Effector memory CD8-positive, alpha-beta T cell (primary cell): ENCODE data around the gene EIF4A3.

ENCODE experiments used
- ATAC-seq: fragments of 150-1000 bp; cut with Tn5 transposase; replicated peaks from 2 replicates; pipeline ENCODE4 v1.10.0; 2021; ENCODE audit warnings: mild to moderate bottlenecking, moderate library complexity
- DNase-seq, 3 experiments: peaks; one replicate each; pipeline ENCODE4 v3.0.0; 2021
- H3K27ac Mint-ChIP-seq, 2 donors: one replicate each; pipeline ENCODE4 v1.8.0; 2022; ENCODE audit warnings: mild to moderate bottlenecking in 2 of 2, mixed read lengths in 2 of 2, moderate library complexity in 2 of 2
- H3K27me3 Mint-ChIP-seq, 2 donors: one replicate each; pipeline ENCODE4 v1.8.0; 2022; ENCODE audit warnings: mixed read lengths in 2 of 2
- H3K36me3 Mint-ChIP-seq: one replicate; pipeline ENCODE4 v1.8.0; 2022; ENCODE audit warnings: mild to moderate bottlenecking, moderate library complexity, mixed read lengths; ENCODE audit not compliant: insufficient read depth
- H3K4me1 Mint-ChIP-seq, 2 donors: one replicate each; pipeline ENCODE4 v1.8.0; 2022; ENCODE audit warnings: low read depth in 2 of 2, mixed read lengths in 2 of 2
- H3K4me3 Mint-ChIP-seq, 2 donors: one replicate each; pipeline ENCODE4 v1.8.0; 2022; ENCODE audit warnings: mild to moderate bottlenecking in 2 of 2, mixed read lengths in 2 of 2, moderate library complexity in 2 of 2
- H3K9me3 Mint-ChIP-seq, 2 donors: one replicate each; pipeline ENCODE4 v1.8.0; 2022; ENCODE audit warnings: mixed read lengths in 2 of 2

The EIF4A3 gene

DNA sequence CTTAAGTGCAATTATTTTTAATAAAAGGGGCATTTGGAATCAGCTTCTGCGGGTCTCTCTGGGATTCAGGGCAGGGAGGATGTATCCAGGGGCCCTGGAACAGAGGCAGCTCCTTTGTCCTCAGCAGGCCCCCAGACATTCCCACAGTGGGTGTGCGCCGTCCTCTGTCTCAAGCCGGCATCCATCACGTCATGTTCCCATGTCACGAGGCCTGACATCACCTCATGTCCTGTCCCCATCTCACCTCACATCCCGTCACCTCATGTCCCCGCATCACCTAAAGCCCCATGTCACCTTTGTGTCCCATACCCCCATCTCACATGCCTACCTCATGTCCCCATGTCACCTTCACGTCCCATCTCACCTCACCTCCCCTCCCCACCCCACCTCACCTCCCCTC lies 27.1 kb downstream of the EIF4A3 start:
- ATAC-seq: no peak
- DNase-seq: no peak
- no peaks in the 10 kb centered on the region for H3K36me3 Mint-ChIP-seq

DNA sequence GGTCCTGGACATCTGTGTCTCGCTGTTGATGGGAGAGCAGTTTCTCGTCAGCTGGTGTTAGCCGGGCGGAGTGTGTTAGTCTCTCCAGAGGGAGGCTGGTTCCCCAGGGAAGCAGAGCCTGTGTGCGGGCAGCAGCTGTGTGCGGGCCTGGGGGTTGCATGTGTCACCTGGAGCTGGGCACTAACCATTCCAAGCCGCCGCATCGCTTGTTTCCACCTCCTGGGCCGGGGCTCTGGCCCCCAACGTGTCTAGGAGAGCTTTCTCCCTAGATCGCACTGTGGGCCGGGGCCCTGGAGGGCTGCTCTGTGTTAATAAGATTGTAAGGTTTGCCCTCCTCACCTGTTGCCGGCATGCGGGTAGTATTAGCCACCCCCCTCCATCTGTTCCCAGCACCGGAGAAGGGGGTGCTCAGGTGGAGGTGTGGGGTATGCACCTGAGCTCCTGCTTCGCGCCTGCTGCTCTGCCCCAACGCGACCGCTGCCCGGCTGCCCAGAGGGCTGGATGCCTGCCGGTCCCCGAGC lies 27.6 kb downstream of the EIF4A3 start:
- no peak overlapping the region for H3K27ac Mint-ChIP-seq
- H3K27me3 Mint-ChIP-seq: peaks cover 4 to 6% of the 10 kb centered on the region in 2 donors
- ATAC-seq: no peak
- no peaks in the 10 kb centered on the region for H3K9me3 Mint-ChIP-seq
- no peak overlapping the region for H3K4me3 Mint-ChIP-seq
- peaks cover 0 to 5% of the 10 kb centered on the region in 2 donors for H3K4me1 Mint-ChIP-seq
- no peak for DNase-seq
- H3K36me3 Mint-ChIP-seq: no peaks in the 10 kb centered on the region

More for the DNA sequence above, 27.1 kb downstream of the EIF4A3 start:
- Mint-ChIP-seq H3K4me1 (peaks cover 0 to 4% of the 10 kb centered on the region in 2 donors), H3K9me3 (no peaks in the 10 kb centered on the region), H3K4me3 (no peak overlapping the region), H3K27me3 (peaks cover 9 to 11% of the 10 kb centered on the region in 2 donors), H3K27ac (no peak overlapping the region)

DNA sequence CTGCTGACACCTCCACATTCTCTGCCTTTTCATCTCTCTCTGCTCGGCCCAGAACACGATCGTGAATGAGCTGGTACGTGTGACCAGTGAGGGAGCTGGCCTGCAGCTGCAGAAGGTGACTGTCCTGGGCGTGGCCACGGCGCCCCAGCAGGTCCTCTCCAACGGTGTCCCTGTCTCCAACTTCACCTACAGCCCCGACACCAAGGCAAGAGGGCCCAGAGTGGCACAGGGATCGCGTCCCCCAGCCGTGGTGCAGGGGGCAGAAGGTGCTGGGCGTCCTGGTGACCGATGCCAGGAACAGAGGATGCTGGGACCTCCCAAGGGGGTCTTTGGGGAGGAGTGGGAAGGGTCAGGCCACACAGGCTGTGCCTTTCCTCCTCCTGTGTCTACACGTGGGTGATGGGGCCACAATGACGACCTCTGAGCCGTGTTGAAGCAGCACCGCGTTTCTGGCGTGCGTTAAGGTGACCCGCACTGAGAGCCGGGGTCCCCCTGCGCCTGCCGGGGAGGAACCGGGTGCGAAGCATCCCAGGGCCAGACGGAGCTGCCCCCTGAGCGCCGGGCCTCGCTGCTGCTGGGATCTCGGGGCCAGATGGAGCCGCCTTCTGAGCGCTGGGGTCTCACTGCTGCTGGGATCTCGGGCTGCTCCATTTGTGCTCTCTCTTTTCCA lies 28.2 kb downstream of the EIF4A3 start:
- no peak overlapping the region for H3K27ac Mint-ChIP-seq
- DNase-seq (no peak), ATAC-seq (no peak)
- no peaks in the 10 kb centered on the region for H3K9me3 Mint-ChIP-seq
- H3K4me1 Mint-ChIP-seq: peaks cover 0 to 5% of the 10 kb centered on the region in 2 donors
- H3K27me3 Mint-ChIP-seq: no peaks in the 10 kb centered on the region
- H3K4me3 Mint-ChIP-seq: no peak overlapping the region
- H3K36me3 Mint-ChIP-seq: no peaks in the 10 kb centered on the region

DNA sequence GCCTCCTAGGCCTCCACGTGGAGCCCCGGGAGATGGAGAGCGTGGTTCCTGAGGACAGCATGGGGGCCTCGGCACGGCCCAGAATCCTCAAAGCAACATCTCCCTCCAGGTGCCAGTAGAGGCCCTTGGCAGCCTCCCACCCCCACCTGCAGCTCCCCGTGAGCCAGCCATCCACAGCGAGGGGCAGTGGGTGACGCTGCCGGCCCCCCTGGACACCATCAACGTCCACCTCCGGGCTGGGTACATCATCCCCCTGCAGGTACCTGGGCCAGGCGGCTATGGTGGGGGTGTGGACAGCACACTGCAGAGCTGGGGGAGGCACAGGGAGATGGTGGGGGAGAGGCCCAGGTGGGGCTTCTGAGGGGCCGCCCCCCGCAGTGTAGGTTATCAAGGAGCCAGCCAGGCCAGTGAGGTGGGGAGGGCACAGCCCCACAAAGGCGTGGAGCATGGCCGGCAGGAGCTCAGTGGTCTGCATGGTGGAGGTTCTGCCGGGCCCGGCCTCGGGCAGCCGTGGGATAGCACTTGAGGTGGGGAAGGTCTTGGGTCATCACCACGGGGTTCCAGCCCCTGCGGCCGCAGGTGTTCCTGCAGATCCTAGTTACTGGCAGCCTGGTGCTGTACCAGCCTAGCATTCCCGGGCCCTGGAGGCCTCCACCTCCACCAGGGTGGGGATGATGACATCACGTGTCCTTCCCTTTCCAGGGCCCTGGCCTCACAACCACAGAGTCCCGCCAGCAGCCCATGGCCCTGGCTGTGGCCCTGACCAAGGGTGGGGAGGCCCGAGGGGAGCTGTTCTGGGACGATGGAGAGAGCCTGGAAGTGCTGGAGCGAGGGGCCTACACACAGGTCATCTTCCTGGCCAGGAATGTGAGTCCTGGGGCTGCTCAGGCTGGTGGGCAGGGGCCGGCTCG lies 29.2 kb downstream of the EIF4A3 start:
- DNase-seq (no peak), ATAC-seq (no peak)
- Mint-ChIP-seq H3K4me3 (no peak overlapping the region), H3K36me3 (no peaks in the 10 kb centered on the region), H3K9me3 (no peaks in the 10 kb centered on the region), H3K4me1 (peaks cover 0 to 5% of the 10 kb centered on the region in 2 donors), H3K27ac (no peak overlapping the region), H3K27me3 (no peaks in the 10 kb centered on the region)

DNA sequence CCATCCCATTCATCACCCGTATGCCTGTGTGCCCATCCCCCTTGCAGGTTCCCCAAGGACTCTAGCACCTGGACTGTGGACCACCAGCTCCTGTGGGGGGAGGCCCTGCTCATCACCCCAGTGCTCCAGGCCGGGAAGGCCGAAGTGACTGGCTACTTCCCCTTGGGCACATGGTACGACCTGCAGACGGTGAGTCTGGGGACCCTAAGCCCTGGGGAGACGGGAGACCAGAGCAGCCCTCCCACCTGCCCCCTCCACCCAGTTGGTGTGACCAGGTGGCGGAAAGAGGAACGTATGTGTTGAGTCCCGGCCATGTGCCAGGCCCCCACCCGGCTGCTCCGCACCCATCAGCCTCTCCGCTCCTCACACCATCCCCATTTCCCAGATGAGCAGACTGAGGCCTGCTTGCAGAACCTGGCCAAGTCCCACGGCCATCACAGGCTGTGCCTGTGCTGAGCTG lies 30.0 kb downstream of the EIF4A3 start:
- Mint-ChIP-seq H3K27ac (no peak overlapping the region), H3K27me3 (no peaks in the 10 kb centered on the region), H3K4me3 (no peak overlapping the region), H3K36me3 (no peaks in the 10 kb centered on the region), H3K9me3 (no peaks in the 10 kb centered on the region), H3K4me1 (peaks cover 0 to 5% of the 10 kb centered on the region in 2 donors)
- DNase-seq: no peak
- no peak for ATAC-seq

DNA sequence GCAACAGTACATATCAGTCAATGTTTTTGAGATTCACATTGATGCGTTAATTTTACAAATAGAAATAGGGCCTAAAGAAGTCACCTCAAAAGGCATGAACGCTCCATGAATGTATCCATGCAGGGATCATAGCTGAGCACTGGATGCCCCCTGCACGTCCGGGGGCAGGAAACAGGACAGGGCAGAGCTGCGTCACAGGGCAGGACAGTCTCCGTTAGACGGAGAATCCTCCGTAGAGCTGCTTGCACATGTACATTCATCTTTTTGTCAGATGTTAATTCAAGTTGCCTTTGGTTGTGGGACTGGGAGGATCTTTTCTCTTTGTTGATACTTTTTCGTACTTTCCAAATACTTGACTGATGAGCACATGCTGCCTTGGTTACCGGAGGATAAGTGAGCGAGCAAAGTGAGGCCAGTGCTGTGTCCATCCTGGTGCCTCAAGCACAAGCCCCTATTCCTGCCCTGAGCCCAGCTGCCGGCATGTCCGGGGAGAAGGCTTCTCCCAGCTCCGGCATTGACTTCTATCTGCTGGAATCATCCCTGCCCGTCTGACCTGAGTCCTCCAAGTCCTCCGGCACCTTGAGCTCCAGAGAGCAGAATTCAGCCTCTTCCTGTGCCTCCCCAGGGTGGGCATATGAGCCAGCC lies 30.5 kb downstream of the EIF4A3 start:
- Mint-ChIP-seq H3K4me3 (no peak overlapping the region), H3K27ac (no peak overlapping the region), H3K9me3 (no peaks in the 10 kb centered on the region), H3K36me3 (no peaks in the 10 kb centered on the region), H3K27me3 (no peaks in the 10 kb centered on the region), H3K4me1 (peaks cover 0 to 5% of the 10 kb centered on the region in 2 donors)
- DNase-seq (no peak), ATAC-seq (no peak)

DNA sequence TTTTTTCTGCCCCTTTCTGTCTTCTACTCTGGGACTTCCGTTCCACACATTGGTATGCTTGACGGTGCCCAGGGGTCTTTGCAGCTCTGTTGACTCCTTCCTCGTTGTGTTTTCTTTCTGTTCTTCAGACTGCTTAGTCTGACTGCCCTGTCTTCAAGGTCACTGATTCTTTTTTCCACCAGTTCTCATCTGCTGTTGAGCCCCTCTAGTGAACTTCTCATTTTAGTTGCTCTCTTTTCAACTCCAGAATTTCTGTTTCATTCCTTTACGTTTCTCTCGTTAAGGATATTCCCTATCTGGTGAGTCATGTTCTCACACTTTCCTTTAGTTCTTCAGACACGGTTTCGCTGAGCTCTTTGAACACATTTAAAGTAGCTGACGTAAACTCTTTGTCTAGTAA lies 31.8 kb downstream of the EIF4A3 start:
- no peaks in the 10 kb centered on the region for H3K27me3 Mint-ChIP-seq
- no peaks in the 10 kb centered on the region for H3K9me3 Mint-ChIP-seq
- DNase-seq: no peak
- ATAC-seq: no peak
- H3K4me1 Mint-ChIP-seq: peaks cover 0 to 5% of the 10 kb centered on the region in 2 donors
- no peak overlapping the region for H3K27ac Mint-ChIP-seq
- no peaks in the 10 kb centered on the region for H3K36me3 Mint-ChIP-seq
- no peak overlapping the region for H3K4me3 Mint-ChIP-seq

DNA sequence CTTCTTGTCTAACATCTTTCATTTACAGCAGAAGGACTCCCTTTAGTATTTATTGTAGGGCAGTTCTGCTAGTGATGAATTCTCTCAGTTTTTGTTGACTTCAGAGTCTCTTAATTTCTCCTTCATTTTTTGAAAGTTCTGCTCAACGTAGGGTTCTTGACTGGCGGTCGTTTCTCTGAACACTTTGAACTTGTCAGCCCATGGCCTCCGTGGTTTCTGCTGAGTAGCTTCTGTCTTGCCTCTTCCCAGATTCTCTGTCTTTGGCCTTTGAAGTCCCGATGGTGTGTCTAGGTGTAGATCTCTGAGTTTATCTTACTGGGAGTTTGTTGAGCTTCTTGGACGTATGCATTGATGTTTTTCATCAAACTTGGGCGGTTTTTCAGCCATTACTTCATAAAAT lies 32.2 kb downstream of the EIF4A3 start:
- no peaks in the 10 kb centered on the region for H3K9me3 Mint-ChIP-seq
- no peak for ATAC-seq
- H3K36me3 Mint-ChIP-seq: no peaks in the 10 kb centered on the region
- H3K27ac Mint-ChIP-seq: peak overlapping the region in 1 of 2 donors; percentile 21
- H3K27me3 Mint-ChIP-seq: no peaks in the 10 kb centered on the region
- H3K4me1 Mint-ChIP-seq: peaks cover 0 to 5% of the 10 kb centered on the region in 2 donors
- H3K4me3 Mint-ChIP-seq: no peak overlapping the region
- no peak for DNase-seq

DNA sequence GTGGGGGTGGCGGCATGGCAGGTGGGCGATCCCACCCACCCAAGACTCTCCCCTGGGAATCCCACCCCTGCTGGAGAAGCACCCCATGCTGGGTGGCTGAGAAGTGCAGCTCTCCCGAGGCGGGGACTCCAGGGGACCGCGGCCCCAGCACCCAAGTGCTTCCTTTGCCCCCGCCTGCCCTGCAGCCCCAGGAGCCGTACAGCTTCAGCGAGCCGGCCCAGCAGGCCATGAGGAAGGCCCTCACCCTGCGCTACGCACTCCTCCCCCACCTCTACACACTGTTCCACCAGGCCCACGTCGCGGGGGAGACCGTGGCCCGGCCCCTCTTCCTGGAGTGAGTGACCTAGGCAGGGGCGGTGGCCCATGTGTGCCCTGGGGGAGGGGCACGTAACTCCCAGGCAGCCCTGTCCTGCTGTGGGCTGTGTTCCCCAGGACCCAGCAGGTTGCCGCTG lies 33.9 kb downstream of the EIF4A3 start:
- H3K27ac Mint-ChIP-seq: no peak overlapping the region

DNA sequence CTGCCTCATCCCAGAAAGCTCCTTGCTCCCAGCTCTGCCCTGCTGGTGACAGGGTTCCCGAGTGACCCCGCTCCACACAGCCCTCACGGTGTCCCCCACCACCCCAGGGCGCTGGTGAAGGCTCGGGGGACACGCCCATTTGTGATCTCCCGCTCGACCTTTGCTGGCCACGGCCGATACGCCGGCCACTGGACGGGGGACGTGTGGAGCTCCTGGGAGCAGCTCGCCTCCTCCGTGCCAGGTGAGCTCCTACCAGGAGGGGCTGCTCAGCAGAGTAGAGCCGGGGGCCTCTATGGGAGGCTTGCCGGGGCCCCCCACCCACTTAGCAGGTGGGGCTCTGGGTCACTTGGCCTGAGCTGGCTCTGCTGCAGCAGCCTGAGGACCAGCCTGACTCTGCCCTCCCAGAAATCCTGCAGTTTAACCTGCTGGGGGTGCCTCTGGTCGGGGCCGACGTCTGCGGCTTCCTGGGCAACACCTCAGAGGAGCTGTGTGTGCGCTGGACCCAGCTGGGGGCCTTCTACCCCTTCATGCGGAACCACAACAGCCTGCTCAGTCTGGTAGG lies 34.4 kb downstream of the EIF4A3 start:
- Mint-ChIP-seq H3K9me3 (no peaks in the 10 kb centered on the region), H3K4me3 (no peak overlapping the region), H3K4me1 (peaks cover 0 to 5% of the 10 kb centered on the region in 2 donors), H3K27ac (no peak overlapping the region), H3K27me3 (no peaks in the 10 kb centered on the region), H3K36me3 (no peaks in the 10 kb centered on the region)
- DNase-seq: no peak
- no peak for ATAC-seq

More for the DNA sequence above, 33.9 kb downstream of the EIF4A3 start:
- Mint-ChIP-seq H3K36me3 (no peaks in the 10 kb centered on the region), H3K4me1 (peaks cover 0 to 5% of the 10 kb centered on the region in 2 donors), H3K27me3 (no peaks in the 10 kb centered on the region), H3K4me3 (no peak overlapping the region), H3K9me3 (no peaks in the 10 kb centered on the region)
- DNase-seq (no peak), ATAC-seq (no peak)

DNA sequence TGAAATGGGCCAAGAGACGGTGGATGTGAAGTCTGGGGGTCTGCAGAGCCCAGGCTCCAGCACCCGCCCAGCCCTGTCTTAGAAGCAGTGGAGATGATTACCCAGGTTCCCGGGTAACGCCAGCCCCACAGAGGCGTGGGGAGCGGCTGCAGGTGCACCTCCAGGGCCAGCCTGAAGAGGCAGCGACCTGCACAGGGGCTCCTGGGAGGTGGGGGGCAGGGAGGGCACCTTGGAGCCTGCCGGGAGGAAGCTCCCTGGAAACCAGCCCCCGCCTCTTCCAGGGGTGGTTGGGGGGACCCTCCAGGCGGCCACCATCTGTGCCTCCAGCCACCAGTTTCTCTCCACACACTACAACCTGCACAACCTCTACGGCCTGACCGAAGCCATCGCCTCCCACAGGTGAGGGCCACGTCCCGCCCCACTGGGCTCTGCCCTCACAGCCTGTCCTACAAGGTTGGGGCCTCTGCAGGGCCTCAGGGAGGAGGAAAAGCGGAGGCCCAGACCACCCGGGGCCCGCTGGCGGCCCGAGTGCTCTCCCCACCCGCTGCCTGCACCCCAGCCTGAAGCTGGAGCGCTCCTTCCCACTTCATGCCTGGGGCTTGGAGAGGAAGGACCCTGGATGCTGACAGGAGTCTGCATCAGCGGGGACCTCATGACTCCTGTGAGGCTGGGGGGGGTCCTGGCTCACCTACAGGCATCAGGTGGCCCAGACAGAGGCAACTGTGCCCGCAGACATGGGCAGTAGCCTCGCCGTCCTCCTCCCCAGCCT lies 35.0 kb downstream of the EIF4A3 start:
- Mint-ChIP-seq H3K36me3 (no peaks in the 10 kb centered on the region), H3K27me3 (no peaks in the 10 kb centered on the region), H3K9me3 (no peaks in the 10 kb centered on the region), H3K27ac (no peak overlapping the region), H3K4me1 (peaks cover 0 to 5% of the 10 kb centered on the region in 2 donors), H3K4me3 (no peak overlapping the region)
- DNase-seq (no peak), ATAC-seq (no peak)

DNA sequence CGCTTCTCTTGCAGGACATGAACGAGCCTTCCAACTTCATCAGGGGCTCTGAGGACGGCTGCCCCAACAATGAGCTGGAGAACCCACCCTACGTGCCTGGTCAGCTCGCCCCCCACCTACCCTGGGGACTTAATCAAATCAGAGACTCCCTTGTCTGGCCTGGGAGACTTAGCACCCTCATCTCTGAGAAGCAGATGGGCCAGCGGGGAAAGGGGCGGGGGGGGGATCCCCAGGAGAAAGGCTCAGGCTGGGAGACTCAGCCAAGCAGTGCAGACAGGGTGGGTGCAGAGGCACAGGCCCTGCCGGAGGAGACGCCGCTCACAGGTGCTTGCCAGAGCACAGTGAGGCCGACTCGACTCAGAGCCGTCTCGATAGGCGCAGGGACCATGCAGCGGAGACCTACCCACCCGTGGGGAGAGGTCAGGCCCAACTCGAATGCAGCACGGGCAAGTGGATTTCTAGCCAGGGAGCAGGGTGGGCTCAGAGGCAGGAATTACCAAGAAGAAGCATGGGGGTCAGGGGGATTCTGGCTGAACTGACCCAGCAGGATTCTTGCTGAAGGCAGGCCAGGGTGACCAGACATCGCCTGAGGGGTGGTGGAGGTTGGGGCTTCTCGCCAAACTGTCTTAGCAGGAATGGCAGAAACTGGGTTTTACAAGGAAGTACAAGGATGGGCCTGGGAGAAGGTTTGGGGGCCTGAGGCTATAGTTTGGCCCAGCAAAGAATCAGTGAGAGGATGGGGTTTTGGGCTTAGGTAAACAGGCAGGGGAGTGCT lies 35.8 kb downstream of the EIF4A3 start:
- no peak for ATAC-seq

More for the DNA sequence above, 35.8 kb downstream of the EIF4A3 start:
- no peak for DNase-seq
- H3K4me3 Mint-ChIP-seq: no peak overlapping the region
- peaks cover 0 to 5% of the 10 kb centered on the region in 2 donors for H3K4me1 Mint-ChIP-seq
- no peaks in the 10 kb centered on the region for H3K9me3 Mint-ChIP-seq
- no peak overlapping the region for H3K27ac Mint-ChIP-seq
- no peaks in the 10 kb centered on the region for H3K36me3 Mint-ChIP-seq
- H3K27me3 Mint-ChIP-seq: no peaks in the 10 kb centered on the region
